Panc1 (cell line): ENCODE measurements around the gene TRPM5. TPM values are rescaled to one million over a fixed set of nuclear protein-coding genes. Genes with fewer than 3 reads are reported as not detected.

Experiments
- ATAC-seq: fragments of 200-7000 bp; cut with Tn5 transposase; 2 replicates; pipeline ENCODE4 v1.9.1; 2020; ENCODE audit warnings: mild to moderate bottlenecking, moderate library complexity
- BruUV-seq: library from RNA; stranded (reverse); fragments of 400-500 nt; replicated peaks from 2 replicates; lab custom pipeline; 2021; lab: Mats Ljungman, UMichigan
- CTCF ChIA-PET: fragments of 300-600 bp; sonication (Branson Sonifier 250); formaldehyde crosslinking; loops from one replicate; lab custom pipeline; 2022; ENCODE audit warnings: antibody characterized with exemption; lab: Charles Lee
- POLR2A ChIA-PET: fragments of 300-600 bp; sonication (Branson Sonifier 250); formaldehyde crosslinking; loops from one replicate; lab custom pipeline; 2022; ENCODE audit warnings: antibody characterized with exemption; lab: Charles Lee
- DNase-seq: peaks from one replicate; pipeline ENCODE4 v3.0.0-alpha.2; 2010; ENCODE audit warnings: low read depth, low spot score
- H3K27ac ChIP-seq: 2 replicates; pipeline ENCODE4 v1.5.1; 2011; ENCODE audit warnings: mild to moderate bottlenecking, low read length, inconsistent platforms
- H3K27me3 ChIP-seq: fragments of 200-500 bp; sonication (Bioruptor generic); 2 replicates; pipeline ENCODE4 v1.6.0; 2014; ENCODE audit warnings: low read length, inconsistent platforms; ENCODE audit not compliant: control insufficient read depth, insufficient read depth
- H3K36me3 ChIP-seq: fragments of 200-500 bp; sonication (Bioruptor generic); 2 replicates; pipeline ENCODE4 v1.5.1; 2014; ENCODE audit warnings: inconsistent platforms, mild to moderate bottlenecking, low read length, moderate library complexity; ENCODE audit not compliant: control insufficient read depth, insufficient read depth
- H3K4me1 ChIP-seq: 2 replicates; pipeline ENCODE4 v1.5.1; 2011; ENCODE audit warnings: inconsistent platforms, mild to moderate bottlenecking, low read length, moderate library complexity; ENCODE audit not compliant: control insufficient read depth, insufficient read depth
- H3K4me3 ChIP-seq, 2 experiments: 2 replicates each; pipeline ENCODE4 v1.5.1; 2011 to 2012; ENCODE audit warnings: low read depth in 2 of 2, low read length in 2 of 2, mild to moderate bottlenecking in 2 of 2, inconsistent platforms in 1 of 2, moderate library complexity in 1 of 2
- H3K9me3 ChIP-seq: fragments of 200-500 bp; sonication (Bioruptor generic); 2 replicates; pipeline ENCODE4 v1.5.1; 2014; ENCODE audit warnings: low read depth, mild to moderate bottlenecking, inconsistent platforms, low read length, moderate library complexity; ENCODE audit not compliant: control insufficient read depth, insufficient read depth
- POLR2AphosphoS5 ChIP-seq: IDR thresholded peaks from 2 replicates; pipeline ENCODE4 v1.6.1; 2012; ENCODE audit warnings: mild to moderate bottlenecking, low read depth, low read length, moderate library complexity
- SIN3A ChIP-seq: IDR thresholded peaks from 2 replicates; pipeline ENCODE4 v1.6.1; 2012; ENCODE audit warnings: low read depth, mild to moderate bottlenecking, low read length, moderate library complexity, borderline replicate concordance; ENCODE audit not compliant: insufficient read depth
- TCF7L2 ChIP-seq: IDR thresholded peaks from 2 replicates; pipeline ENCODE4 v1.6.1; 2011; ENCODE audit warnings: mild to moderate bottlenecking, low read depth, low read length, inconsistent platforms
- in situ Hi-C: cut with HindIII; loops from 2 replicates; pipeline ENCODE4 v1.10.0; 2016; ENCODE audit warnings: low sequenced_read_pairs, low pct_unique_long_range_greater_than_20kb
- intact Hi-C: fragments of 100-400 bp; cut with micrococcal nuclease; formaldehyde crosslinking; loops from one replicate; pipeline ENCODE4 v1.10.0; 2022; ENCODE audit not compliant: unreplicated experiment
- total RNA-seq: library from RNA; stranded (reverse); gene quantifications from one replicate; pipeline ENCODE4 v1.2.1, GENCODE V29; 2021; ENCODE audit not compliant: unreplicated experiment
- TF ChIP-seq, protein P1 (sequence below): fragments of 450-650 bp; IDR thresholded peaks from 2 replicates; pipeline ENCODE4 v1.5.1; 2017; ENCODE audit warnings: mild to moderate bottlenecking
- TF ChIP-seq, protein P2 (sequence below), 2 experiments: IDR thresholded peaks; 2 replicates each; pipeline ENCODE4 v1.6.1; 2011 to 2012; ENCODE audit warnings: low read depth in 2 of 2, control low read depth in 1 of 2, low read length in 1 of 2, mild to moderate bottlenecking in 1 of 2, moderate library complexity in 1 of 2; ENCODE audit not compliant: insufficient read depth in 1 of 2

TRPM5 gene
- total RNA-seq, 1 experiment from 2014 or later: 0.08 TPM

DNA sequence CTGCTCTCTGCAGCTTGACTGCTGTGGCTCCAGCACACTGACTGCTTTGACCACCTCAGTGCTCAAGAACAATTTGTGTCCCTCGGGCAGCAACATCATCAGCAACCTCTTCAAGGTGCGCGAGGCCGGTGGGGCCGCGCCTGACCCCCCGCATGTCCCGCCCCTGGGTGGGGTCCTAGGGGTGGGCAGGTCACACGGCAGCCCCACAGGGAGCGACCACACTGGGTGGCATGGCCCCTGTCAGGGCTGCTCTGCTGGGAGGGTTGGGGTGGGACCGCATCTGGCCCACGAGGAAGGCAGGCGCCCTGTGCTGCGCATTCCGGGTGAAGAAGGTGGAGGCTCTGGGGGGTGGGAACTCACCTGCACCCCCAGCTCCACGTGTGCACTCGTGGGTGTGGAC, 48.5 kb downstream of the TRPM5 start:
- DNase-seq (no peak), ATAC-seq (no peak)
- ChIA-PET POLR2A (no interaction called here), CTCF (no interaction called here)
- no TSS peak for BruUV-seq
- Histone ChIP-seq H3K4me3 (no peak overlapping the region), H3K27me3 (no peaks in the 10 kb centered on the region), H3K4me1 (peaks cover 11% of the 10 kb centered on the region), H3K9me3 (no peaks in the 10 kb centered on the region), H3K27ac (no peak overlapping the region), H3K36me3 (peaks cover 1% of the 10 kb centered on the region; the same call in 1 of the 2 replicates)
- in situ Hi-C loops: no loop called here
- TF ChIP-seq SIN3A (no peak), TCF7L2 (no peak), POLR2AphosphoS5 (no peak)
- TF ChIP-seq, protein P1, sequence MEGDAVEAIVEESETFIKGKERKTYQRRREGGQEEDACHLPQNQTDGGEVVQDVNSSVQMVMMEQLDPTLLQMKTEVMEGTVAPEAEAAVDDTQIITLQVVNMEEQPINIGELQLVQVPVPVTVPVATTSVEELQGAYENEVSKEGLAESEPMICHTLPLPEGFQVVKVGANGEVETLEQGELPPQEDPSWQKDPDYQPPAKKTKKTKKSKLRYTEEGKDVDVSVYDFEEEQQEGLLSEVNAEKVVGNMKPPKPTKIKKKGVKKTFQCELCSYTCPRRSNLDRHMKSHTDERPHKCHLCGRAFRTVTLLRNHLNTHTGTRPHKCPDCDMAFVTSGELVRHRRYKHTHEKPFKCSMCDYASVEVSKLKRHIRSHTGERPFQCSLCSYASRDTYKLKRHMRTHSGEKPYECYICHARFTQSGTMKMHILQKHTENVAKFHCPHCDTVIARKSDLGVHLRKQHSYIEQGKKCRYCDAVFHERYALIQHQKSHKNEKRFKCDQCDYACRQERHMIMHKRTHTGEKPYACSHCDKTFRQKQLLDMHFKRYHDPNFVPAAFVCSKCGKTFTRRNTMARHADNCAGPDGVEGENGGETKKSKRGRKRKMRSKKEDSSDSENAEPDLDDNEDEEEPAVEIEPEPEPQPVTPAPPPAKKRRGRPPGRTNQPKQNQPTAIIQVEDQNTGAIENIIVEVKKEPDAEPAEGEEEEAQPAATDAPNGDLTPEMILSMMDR: no peak
- TF ChIP-seq, protein P2, sequence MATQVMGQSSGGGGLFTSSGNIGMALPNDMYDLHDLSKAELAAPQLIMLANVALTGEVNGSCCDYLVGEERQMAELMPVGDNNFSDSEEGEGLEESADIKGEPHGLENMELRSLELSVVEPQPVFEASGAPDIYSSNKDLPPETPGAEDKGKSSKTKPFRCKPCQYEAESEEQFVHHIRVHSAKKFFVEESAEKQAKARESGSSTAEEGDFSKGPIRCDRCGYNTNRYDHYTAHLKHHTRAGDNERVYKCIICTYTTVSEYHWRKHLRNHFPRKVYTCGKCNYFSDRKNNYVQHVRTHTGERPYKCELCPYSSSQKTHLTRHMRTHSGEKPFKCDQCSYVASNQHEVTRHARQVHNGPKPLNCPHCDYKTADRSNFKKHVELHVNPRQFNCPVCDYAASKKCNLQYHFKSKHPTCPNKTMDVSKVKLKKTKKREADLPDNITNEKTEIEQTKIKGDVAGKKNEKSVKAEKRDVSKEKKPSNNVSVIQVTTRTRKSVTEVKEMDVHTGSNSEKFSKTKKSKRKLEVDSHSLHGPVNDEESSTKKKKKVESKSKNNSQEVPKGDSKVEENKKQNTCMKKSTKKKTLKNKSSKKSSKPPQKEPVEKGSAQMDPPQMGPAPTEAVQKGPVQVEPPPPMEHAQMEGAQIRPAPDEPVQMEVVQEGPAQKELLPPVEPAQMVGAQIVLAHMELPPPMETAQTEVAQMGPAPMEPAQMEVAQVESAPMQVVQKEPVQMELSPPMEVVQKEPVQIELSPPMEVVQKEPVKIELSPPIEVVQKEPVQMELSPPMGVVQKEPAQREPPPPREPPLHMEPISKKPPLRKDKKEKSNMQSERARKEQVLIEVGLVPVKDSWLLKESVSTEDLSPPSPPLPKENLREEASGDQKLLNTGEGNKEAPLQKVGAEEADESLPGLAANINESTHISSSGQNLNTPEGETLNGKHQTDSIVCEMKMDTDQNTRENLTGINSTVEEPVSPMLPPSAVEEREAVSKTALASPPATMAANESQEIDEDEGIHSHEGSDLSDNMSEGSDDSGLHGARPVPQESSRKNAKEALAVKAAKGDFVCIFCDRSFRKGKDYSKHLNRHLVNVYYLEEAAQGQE (IDR thresholded peaks at IDR 0.05; ENCODE audit: insufficient read depth in 1 of 2, low read depth in 2 of 2, low read length in 1 of 2): no peak
- intact Hi-C loops: no loop called here

DNA sequence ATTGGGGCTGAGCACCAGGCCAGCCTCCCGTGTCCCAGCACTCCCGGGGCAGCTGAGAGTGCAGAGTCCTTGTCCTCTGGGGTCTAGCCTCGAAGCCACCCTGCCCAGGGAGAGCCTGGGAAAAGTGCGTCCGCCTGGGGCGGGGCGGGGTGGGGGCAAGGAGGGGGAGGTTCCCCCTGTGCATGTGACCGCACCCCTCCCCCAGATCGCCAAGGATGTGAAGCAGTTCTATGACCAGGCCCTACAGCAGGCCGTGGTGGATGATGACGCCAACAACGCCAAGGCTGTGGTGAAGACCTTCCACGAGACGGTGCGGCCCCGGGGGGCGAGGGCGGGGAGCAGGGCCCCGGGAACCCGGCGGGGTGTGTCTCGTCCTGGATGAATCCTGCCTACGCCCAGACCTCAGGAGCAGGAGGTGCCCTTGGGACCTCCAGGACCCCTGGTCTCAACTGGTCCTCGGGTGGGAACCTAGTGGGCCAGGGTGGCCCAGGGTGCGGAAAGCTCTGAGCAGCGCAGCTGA, 49.0 kb downstream of the TRPM5 start:
- Histone ChIP-seq H3K27me3 (no peaks in the 10 kb centered on the region), H3K27ac (no peak overlapping the region), H3K36me3 (no peaks in the 10 kb centered on the region; the same call in 1 of the 2 replicates), H3K4me1 (peaks cover 11% of the 10 kb centered on the region), H3K4me3 (no peak overlapping the region), H3K9me3 (no peaks in the 10 kb centered on the region)
- intact Hi-C loops: no loop called here
- in situ Hi-C loops: no loop called here
- no TSS peak for BruUV-seq
- ChIA-PET CTCF (no interaction called here), POLR2A (no interaction called here)
- ATAC-seq (no peak), DNase-seq (no peak)
- TF ChIP-seq, protein P2 (IDR thresholded peaks at IDR 0.05; ENCODE audit: insufficient read depth in 1 of 2, low read depth in 2 of 2, low read length in 1 of 2): no peak
- TF ChIP-seq TCF7L2 (no peak), SIN3A (no peak), POLR2AphosphoS5 (no peak)
- TF ChIP-seq, protein P1: no peak
